ENCODE data around the gene ELFN1. TPM values are rescaled to one million over a fixed set of nuclear protein-coding genes. Genes with fewer than 3 reads are reported as not detected.

ELFN1 gene
- total and polyA plus RNA-seq, 9 of the 15 experiments (the other 6 are each of a cell fraction or from before 2014, with no cell fraction given): 0.04 to 0.64 (median 0.18) TPM; not detected in 2

GRCh38 chr7:1742555-1743303, 72.7 kb downstream of the ELFN1 start (continued):
- TF ChIP-seq PBX2 (CRISPR knock-in tag; IDR thresholded peaks at IDR 0.05; ENCODE audit: low read depth): no peak
- TF ChIP-seq PBX2 (tag; conservative IDR thresholded peaks at IDR 0.05; ENCODE audit: low read depth): peak; percentile 89
- no peak for TF ChIP-seq ETV1 (tag; conservative IDR thresholded peaks at IDR 0.05; ENCODE audit: low read depth)
- no peak for TF ChIP-seq CLOCK (CRISPR knock-in tag; IDR thresholded peaks at IDR 0.05; ENCODE audit: borderline replicate concordance)
- no peak for TF ChIP-seq SMARCA5 (IDR thresholded peaks at IDR 0.05)
- peak; percentile 52 for TF ChIP-seq CBFA2T3 (IDR thresholded peaks at IDR 0.05)
- TF ChIP-seq FOXP4 (CRISPR knock-in tag; IDR thresholded peaks at IDR 0.05; ENCODE audit: borderline replicate concordance): no peak
- TF ChIP-seq PREB (CRISPR knock-in tag; IDR thresholded peaks at IDR 0.05): no peak
- peak; percentile 89 for TF ChIP-seq PKNOX1 (IDR thresholded peaks at IDR 0.05)
- no peak for TF ChIP-seq ZSCAN32 (CRISPR knock-in tag; IDR thresholded peaks at IDR 0.05)
- peak; percentile 4; the same call in 1 of the 2 replicates for TF ChIP-seq NR1H2 (CRISPR knock-in tag; IDR thresholded peaks at IDR 0.05)
- TF ChIP-seq CCNT2 (IDR thresholded peaks at IDR 0.05; ENCODE audit: borderline replicate concordance, extremely low read depth, insufficient read length, low read depth, low read length): no peak
- TF ChIP-seq YY1 (IDR thresholded peaks at IDR 0.05; ENCODE audit: borderline replicate concordance in 1 of 3, control insufficient read depth in 1 of 3, extremely low read depth in 1 of 3, insufficient read depth in 3 of 3, insufficient read length in 1 of 3, insufficient replicate concordance in 2 of 3, low read depth in 1 of 3, low read length in 2 of 3): peak in 2 of 3 experiments; percentile 1 to 7
- TF ChIP-seq, protein P1, sequence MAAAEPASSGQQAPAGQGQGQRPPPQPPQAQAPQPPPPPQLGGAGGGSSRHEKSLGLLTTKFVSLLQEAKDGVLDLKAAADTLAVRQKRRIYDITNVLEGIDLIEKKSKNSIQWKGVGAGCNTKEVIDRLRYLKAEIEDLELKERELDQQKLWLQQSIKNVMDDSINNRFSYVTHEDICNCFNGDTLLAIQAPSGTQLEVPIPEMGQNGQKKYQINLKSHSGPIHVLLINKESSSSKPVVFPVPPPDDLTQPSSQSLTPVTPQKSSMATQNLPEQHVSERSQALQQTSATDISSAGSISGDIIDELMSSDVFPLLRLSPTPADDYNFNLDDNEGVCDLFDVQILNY (CRISPR knock-in tag; IDR thresholded peaks at IDR 0.05): no peak
- no peak for TF ChIP-seq CHD1 (IDR thresholded peaks at IDR 0.05; ENCODE audit: low read length)
